HG02970 (cell line): Measurements from ENCODE around the gene OGT.
A peak's percentile ranks its signal among the peaks of the same experiment; 100 is the strongest.

Experiments used
- ATAC-seq: cut with Tn5 transposase; IDR thresholded peaks from one replicate; pipeline ENCODE4 v1.9.1; 2021; ENCODE audit warnings: mild to moderate bottlenecking, moderate library complexity, moderate number of reproducible peaks; ENCODE audit not compliant: unreplicated experiment, low FRiP score

Gene OGT

DNA sequence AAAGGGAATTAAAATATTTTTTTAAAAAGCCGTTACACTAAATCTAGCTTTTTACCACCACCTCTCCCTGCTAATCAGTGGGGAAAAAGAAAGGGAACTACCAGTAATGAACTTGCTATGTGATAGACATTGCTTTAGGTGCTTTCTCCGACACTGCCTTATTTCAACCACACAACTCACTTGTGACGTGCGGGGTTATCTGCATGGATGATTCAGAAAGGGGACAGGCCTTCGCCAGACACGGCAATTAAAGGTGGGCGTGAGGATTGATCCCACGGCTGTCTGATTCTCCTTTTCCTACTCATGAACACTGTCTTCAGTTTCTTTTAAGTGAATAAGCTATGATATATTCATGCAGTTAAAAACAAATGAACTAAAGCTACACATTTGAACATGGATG, 86.3 kb downstream of the OGT start:
- no peak for ATAC-seq

DNA sequence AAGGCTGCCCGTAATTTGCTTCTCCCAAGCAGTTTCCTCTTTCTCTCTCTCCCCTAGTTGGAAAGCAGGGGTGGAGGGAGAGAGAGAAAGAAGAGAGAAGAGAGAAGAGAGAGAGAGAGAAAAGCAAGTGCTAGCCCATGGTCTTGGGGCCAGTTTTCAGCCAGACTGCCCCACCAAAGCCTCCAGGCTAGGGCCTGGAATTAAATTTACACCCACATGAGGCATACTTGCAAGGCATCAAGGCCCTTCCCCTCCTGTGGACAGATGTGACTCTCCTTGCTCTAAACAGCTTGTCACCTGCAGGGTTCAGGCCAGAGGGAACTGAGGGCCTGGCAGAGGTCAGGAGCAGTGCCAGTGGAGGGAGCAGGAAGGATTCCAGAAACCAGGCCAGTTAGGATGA, 87.1 kb downstream of the OGT start:
- ATAC-seq, result no peak

DNA sequence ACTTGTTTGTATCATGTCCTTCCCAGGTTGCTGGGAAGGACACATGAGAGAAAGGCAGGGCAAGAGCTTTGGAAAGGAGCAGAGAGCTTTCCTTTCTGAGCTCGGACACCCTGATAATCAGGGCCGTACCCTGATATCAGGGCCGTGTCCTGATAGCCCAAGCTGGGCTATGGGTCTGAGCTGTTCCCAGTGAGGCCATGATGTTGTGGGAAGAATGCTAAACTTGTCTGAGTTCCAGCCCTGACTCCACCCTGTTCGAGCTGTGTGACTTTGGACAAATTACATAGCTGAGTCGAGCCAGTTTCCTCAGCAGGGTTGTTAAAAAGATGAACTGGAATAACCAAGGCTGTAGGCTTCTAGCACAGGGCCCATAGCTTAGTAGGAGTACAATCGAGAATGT, 88.7 kb downstream of the OGT start:
- no peak for ATAC-seq

- no peak for ATAC-seq
These were observed 89.2 kb downstream of the OGT start for GRCh38 chrX:71622032-71622575.

GRCh38 chrX:71622576-71623450, 89.9 kb downstream of the OGT start:
- ATAC-seq, result peak; percentile 37

- no peak for ATAC-seq
These were observed 90.8 kb downstream of the OGT start for GRCh38 chrX:71623714-71624113.

DNA sequence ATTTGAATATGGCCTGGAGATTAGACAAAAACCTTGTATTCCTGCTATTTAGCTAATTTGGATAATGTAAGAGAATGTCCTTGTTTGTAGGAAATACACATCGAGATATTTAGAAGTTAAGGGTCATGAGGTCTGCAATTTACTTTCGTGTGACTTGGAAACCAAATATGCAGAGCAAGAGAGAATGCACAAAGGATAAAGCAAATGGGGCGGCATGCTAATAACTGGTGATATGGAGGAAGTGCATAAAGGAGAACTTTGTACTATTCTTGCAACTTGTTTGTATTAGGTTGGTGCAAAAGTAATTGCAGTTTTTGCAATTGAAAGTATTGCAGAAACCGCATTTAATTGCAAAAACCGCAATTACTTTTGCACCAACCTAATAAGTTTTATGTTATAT, 92.6 kb downstream of the OGT start:
- ATAC-seq, result no peak
